K562 (cell line): Measurements from ENCODE around the gene ZMPSTE24. TPM values are rescaled to one million over a fixed set of nuclear protein-coding genes. Genes with fewer than 3 reads are reported as not detected.

Source experiments
- CBX1 ChIP-seq: sonication (generic); IDR thresholded peaks from 2 replicates; pipeline ENCODE4 v1.6.1; 2016; ENCODE audit warnings: antibody characterized with exemption, low read depth, mild to moderate bottlenecking
- CBX5 ChIP-seq: IDR thresholded peaks from 2 replicates; pipeline ENCODE4 v1.6.1; 2014; ENCODE audit warnings: low read depth, borderline replicate concordance
- CCAR2 ChIP-seq: fragments of 200-400 bp; formaldehyde crosslinking; IDR thresholded peaks from 2 replicates; pipeline ENCODE4 v1.6.1; 2017; ENCODE audit warnings: mild to moderate bottlenecking, low read depth, low read length
- EP300 ChIP-seq: IDR thresholded peaks from 2 replicates; pipeline ENCODE4 v1.6.1; 2012; ENCODE audit warnings: low read length, improper control_type of control experiment
- NR2C1 ChIP-seq, 2 experiments: fragments of 450-650 bp; IDR thresholded peaks; 2 replicates each; pipeline ENCODE4 v1.6.1; 2017; ENCODE audit warnings: mild to moderate bottlenecking in 2 of 2, antibody characterized with exemption in 1 of 2, inconsistent platforms in 1 of 2, missing compliant biosample characterization in 1 of 2, missing genetic modification characterization in 1 of 2
- POLR3A ChIP-seq: IDR thresholded peaks from 2 replicates; pipeline ENCODE4 v1.6.1; 2011; ENCODE audit warnings: borderline replicate concordance, mild to moderate bottlenecking, moderate library complexity; ENCODE audit not compliant: insufficient read length, insufficient read depth; ENCODE audit errors: extremely low read depth
- PRDM10 ChIP-seq: fragments of 450-650 bp; IDR thresholded peaks from 2 replicates; pipeline ENCODE4 v1.6.1; 2018; ENCODE audit not compliant: partially characterized antibody
- THRA ChIP-seq: fragments of 450-650 bp; IDR thresholded peaks from 2 replicates; pipeline ENCODE4 v1.6.1; 2017; ENCODE audit warnings: mild to moderate bottlenecking, moderate library complexity
- ZBED1 ChIP-seq: IDR thresholded peaks from 2 replicates; pipeline ENCODE4 v1.6.1; 2014
- ZBTB8A ChIP-seq: fragments of 450-650 bp; IDR thresholded peaks from 2 replicates; pipeline ENCODE4 v1.6.1; 2018; ENCODE audit warnings: mild to moderate bottlenecking, moderate library complexity; ENCODE audit not compliant: partially characterized antibody
- polyA plus RNA-seq, 8 experiments: library from polyadenylated mRNA; depleted of rRNA in 4 of 8; stranded (reverse) in 5 of 8; unstranded in 3 of 8; fragments of >200 nt; fragmentation: Nextera tagmentation in 2 of 8; fragmentation: Illumina TruSeq in 1 of 8; extraction: Ambion mirVana in 2 of 8; extraction: Trizol in 1 of 8; gene quantifications; 2 replicates each; pipeline versions ENCODE4 v1.2.1 to v1.2.3, GENCODE V29; 2011 to 2014; ENCODE audit warnings: inconsistent platforms in 1 of 8, missing spikeins in 1 of 8
- total RNA-seq, 7 experiments: library from RNA; depleted of rRNA in 6 of 7; stranded (reverse); fragments of >200 nt in 6 of 7; fragmentation: Illumina TruSeq in 2 of 7; extraction: Trizol in 2 of 7; gene quantifications; 2 replicates each; pipeline versions ENCODE4 v1.2.1 to v1.2.3, GENCODE V29; 2011 to 2021; ENCODE audit warnings: low replicate concordance in 1 of 7
- TF ChIP-seq, protein P1 (sequence below): fragments of 250-450 bp; sonication (Bioruptor Pico); IDR thresholded peaks from 2 replicates; pipeline ENCODE4 v1.8.0; 2022; ENCODE audit warnings: moderate library complexity, mild to moderate bottlenecking, inconsistent platforms
- TF ChIP-seq, protein P2 (sequence below), 2 experiments: IDR thresholded peaks in 1 of 2; conservative IDR thresholded peaks in 1 of 2; 2 replicates each; pipeline ENCODE4 v1.6.1; 2016; ENCODE audit warnings: low read depth in 2 of 2, mild to moderate bottlenecking in 1 of 2, missing compliant biosample characterization in 1 of 2, missing genetic modification characterization in 1 of 2, moderate library complexity in 1 of 2
- TF ChIP-seq, protein P3 (sequence below): sonication (generic); formaldehyde crosslinking; IDR thresholded peaks from 2 replicates; pipeline ENCODE4 v1.9.0; 2022; ENCODE audit warnings: mild to moderate bottlenecking, missing genetic modification reagents

ZMPSTE24 gene
- total and polyA plus RNA-seq, 9 of the 15 experiments (the other 6 are each of a cell fraction or from before 2014, with no cell fraction given), result 30.7 to 75.9 (median 64.3) TPM

- TF ChIP-seq, protein P1, sequence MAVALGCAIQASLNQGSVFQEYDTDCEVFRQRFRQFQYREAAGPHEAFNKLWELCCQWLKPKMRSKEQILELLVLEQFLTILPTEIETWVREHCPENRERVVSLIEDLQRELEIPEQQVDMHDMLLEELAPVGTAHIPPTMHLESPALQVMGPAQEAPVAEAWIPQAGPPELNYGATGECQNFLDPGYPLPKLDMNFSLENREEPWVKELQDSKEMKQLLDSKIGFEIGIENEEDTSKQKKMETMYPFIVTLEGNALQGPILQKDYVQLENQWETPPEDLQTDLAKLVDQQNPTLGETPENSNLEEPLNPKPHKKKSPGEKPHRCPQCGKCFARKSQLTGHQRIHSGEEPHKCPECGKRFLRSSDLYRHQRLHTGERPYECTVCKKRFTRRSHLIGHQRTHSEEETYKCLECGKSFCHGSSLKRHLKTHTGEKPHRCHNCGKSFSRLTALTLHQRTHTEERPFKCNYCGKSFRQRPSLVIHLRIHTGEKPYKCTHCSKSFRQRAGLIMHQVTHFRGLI (CRISPR knock-in tag), result no peak
- TF ChIP-seq THRA (no peak), POLR3A (no peak), ZBTB8A (no peak), PRDM10 (peak; percentile 44), CBX1 (no peak), NR2C1 (IDR thresholded peaks at IDR 0.05) (no peak), NR2C1 (tag; IDR thresholded peaks at IDR 0.05) (0 out of 2 replicates have a peak, but pooled peaks have one; percentile 20), ZBED1 (0 out of 2 replicates have a peak, but pooled peaks have one; percentile 54), CBX5 (no peak), EP300 (peak; percentile 63; the same call in 1 of the 2 replicates), CCAR2 (no peak)
- TF ChIP-seq, protein P2, sequence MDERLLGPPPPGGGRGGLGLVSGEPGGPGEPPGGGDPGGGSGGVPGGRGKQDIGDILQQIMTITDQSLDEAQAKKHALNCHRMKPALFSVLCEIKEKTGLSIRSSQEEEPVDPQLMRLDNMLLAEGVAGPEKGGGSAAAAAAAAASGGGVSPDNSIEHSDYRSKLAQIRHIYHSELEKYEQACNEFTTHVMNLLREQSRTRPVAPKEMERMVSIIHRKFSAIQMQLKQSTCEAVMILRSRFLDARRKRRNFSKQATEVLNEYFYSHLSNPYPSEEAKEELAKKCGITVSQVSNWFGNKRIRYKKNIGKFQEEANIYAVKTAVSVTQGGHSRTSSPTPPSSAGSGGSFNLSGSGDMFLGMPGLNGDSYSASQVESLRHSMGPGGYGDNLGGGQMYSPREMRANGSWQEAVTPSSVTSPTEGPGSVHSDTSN (CRISPR knock-in tag; IDR thresholded peaks at IDR 0.05; ENCODE audit: low read depth), result no peak
- TF ChIP-seq, protein P2 (tag; conservative IDR thresholded peaks at IDR 0.05; ENCODE audit: low read depth), result no peak
- TF ChIP-seq, protein P3, sequence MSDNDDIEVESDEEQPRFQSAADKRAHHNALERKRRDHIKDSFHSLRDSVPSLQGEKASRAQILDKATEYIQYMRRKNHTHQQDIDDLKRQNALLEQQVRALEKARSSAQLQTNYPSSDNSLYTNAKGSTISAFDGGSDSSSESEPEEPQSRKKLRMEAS (CRISPR knock-in tag), result no peak
Observed at GRCh38 chr1:40339420-40340323, 81.6 kb downstream of the ZMPSTE24 start (continued).
